DMS53 treated with DMSO at 0.1 percent for 48 hours (cell line): ENCODE results near the gene BAIAP2L1.
A peak's percentile ranks its signal among the peaks of the same experiment; 100 is the strongest.

Experiments
- DNase-seq: peaks from one replicate; lab custom pipeline; 2025; ENCODE audit not compliant: unreplicated experiment; lab: John Stamatoyannopoulos, UW

Gene BAIAP2L1

GRCh38 chr7:98295467-98296192, 105.3 kb downstream of the BAIAP2L1 start:
- DNase-seq, result no peak

DNA sequence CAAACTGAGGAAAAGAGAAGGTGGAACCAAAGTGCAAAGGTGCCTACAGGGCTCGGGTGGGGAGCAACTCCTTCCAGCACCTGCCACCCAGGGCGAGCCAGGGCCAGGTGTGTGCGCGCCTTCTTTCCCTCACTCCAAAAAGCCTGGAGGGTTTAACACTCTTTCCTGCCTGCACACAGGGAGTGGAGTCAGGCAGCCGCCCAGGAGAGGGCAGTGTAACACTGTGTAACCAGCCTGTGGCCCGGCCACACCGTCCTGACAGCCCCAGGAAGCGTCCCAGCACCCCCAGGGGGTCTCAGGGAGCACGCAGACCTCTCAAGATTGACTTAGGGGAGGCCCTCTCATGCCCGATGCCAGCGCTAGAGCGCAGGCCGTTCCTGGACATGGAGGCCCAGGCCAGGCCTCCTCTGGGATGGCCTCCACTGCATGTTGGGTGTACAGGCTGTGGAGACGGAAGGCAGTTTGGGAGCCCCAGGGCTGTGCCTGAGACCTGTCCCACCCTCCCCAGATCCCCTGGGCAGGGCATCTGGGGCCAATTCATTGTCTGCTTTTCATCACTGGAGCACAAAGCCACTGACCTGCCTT, 106.0 kb downstream of the BAIAP2L1 start:
- DNase-seq, result peak; percentile 73

DNA sequence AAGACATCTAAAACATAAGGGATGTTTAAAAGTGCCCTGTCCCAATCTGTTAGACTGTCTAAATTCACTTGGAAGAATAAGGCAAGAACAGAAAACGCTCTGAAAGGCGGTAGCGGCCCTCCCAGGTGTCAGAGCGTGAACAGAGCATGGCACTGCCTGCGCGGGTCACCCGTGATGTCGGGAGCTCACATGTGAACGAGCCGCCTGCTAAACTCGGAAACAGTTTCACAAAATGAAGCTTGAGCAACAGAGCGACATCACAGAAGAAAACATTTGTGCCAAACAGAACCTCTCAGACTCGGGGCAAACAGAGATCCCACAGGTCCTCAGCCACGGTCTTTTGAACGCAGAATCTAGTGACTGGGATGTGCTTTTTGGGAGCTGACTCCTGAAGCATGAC, 106.6 kb downstream of the BAIAP2L1 start:
- no peak for DNase-seq

GRCh38 chr7:98293746-98294145, 107.1 kb downstream of the BAIAP2L1 start:
- DNase-seq, result no peak

DNA sequence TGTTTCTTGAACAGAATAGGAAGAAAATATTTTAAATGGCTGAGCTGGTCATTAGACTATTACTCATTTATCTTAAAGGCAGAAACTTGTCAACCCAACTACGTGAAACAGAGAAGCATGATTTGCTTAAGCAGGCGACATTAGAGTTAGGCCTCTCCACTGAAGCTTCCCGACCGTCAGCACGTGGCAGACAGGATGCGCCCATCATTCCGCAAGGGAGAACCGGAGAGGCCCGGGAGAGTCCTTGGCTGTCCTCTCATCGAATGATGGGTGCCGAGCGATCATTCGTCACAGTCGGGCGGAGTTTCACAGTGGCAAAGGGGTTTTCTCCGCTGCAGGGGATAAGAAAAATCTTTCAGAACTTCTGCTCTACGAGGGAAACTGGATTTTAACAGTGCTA, 107.6 kb downstream of the BAIAP2L1 start:
- no peak for DNase-seq

GRCh38 chr7:98291717-98292116, 109.2 kb downstream of the BAIAP2L1 start:
- DNase-seq, result no peak

DNA sequence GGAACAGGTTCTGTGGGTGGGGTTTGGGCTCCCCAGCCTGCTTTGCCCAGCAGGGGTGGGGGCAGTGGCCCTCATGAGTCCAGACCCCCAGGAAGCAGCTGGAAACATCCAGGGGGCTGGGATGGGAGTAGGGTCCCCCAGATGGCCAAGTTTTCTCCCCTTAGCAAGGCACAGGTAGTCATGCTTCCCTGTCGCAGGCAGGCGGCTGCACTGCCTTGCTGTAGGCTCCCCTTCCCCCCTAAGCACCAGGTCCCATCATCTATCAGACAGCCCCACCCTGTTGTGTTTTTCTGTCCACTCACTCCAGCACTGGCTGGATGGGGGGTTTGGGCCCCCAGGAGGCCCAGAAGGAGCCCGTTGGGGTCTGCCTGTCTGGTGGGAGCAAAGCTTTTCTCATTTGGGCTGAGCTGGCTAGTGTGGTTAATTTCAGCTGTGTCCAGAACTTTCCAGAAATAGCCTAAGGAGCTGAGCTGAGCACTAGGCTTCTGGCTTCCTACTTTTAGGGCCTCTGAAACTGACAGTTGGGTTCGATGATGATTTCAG, 111.5 kb downstream of the BAIAP2L1 start:
- DNase-seq, result no peak

DNA sequence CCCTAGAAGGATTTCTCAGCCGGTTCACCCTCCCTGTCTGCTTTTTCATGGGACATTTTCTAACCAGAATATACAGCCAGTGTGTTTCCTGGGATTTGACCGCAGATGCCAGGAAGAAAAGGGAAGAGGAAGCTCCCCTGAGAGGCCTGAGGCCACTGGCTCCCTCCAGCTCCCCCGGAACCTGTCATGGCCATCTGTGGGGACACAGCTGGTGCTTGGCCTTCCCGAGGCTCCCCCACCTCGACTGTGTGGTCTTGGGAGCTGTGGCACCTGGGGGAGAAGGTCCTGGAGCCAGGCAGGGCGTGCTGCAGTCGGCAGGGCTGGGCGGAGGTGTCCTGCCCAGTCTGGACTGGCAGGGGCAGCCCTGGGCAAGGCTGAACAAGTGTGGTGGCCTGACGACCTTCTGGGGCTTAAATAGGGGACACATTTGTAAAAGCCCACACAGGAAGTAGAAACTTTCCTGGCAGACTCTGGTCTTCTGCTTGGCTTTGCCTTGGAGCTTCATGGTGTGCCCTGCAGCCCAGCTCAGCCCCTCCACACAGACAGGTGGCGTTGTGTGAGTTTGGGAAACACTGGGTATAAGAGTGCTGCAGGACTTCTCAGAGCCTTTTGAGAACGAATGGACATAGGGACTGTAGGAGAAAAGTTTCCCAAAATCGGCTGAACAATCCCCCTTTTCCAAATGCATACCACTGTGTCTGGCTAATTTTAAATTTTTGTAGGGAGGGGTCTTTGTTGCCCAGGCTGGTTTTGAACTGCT, 112.6 kb downstream of the BAIAP2L1 start:
- DNase-seq, result no peak

- no peak for DNase-seq
These were observed 113.4 kb downstream of the BAIAP2L1 start for GRCh38 chr7:98287486-98287959.

- no peak for DNase-seq
These were observed 114.0 kb downstream of the BAIAP2L1 start for GRCh38 chr7:98286701-98287485.

- DNase-seq, result no peak
These were observed 114.8 kb downstream of the BAIAP2L1 start for GRCh38 chr7:98286093-98286539.

DNA sequence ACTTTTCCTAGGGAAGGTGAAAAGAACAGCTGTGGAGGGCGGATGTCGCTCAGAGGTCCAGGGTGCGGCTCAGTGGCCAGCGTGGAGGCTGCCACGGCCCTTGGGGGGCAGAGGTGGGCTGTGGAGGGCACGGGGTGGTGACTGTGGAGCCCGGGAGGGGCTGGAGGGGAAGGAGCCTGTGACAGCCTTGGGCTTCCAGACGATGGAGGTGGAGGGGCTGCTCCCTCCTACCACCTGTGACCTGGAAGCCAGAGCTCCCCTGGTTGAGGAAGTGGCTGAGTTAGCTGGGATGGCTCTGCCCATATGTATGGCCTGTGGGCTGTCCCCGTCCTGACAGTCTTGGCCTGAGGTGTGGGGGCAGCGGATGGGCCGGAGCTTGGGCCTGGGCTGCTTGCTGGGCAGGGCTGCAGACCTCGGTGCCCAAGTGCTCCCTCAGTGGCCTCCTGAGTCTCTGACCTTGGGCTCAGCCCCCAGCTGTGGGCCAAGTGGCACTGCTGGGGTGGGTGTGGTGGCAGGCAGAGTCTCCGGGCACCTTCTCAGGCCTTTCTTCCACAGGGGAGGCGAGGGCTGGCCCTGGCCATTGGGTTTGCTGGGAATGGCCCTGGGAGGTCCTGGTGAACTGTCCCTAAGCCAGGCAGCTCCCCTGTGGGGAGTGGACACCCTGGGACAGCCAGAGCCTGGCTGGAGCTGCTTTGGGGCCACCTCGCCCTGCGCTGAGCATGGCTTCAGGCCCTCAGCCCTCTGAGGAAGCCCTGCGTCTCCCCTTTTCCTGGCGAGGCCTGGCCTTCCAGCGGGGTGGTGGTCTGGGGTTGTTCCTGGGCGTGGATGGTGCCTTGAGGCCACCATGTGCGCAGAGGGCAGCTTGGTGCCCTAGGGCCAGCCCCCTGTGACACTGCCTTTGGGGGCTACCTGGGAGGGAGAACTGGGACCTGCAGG, 115.5 kb downstream of the BAIAP2L1 start:
- no peak for DNase-seq

DNA sequence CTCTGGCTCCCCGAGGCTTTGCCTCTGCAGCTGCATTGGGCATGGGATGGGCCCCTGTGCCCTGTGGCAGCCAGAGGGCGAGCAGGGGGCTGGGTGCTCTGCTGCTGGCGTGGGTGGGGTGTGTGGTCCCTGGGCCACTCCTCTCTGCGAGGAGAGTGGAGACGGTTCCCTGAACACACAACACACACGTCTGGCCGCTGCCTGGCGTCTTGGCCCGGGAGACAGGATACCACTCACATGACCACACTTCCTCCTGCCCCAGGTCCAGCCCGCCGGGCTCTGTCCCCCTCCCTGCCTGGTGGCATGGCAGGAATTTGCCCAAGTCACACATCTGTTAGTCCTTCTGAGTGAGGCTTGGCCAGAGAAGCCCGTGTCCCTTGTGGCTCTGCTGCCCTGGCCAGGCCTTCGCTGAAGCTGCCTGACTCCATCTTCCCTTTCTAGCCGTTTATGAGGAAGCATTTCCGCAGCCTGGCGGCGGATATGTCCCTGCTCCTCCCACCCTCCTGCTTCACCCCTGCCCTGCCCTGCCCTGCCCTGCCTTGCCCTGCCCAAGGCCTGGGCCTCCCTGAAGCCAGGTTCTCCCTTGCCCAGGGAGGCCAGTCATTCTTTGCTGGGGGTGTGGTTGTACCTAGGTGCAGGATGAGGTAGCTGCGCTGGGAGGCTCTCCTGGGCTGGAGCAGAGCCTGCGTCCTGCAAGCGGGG, 116.4 kb downstream of the BAIAP2L1 start:
- no peak for DNase-seq

GRCh38 chr7:98283887-98284222, 117.0 kb downstream of the BAIAP2L1 start:
- no peak for DNase-seq

DNA sequence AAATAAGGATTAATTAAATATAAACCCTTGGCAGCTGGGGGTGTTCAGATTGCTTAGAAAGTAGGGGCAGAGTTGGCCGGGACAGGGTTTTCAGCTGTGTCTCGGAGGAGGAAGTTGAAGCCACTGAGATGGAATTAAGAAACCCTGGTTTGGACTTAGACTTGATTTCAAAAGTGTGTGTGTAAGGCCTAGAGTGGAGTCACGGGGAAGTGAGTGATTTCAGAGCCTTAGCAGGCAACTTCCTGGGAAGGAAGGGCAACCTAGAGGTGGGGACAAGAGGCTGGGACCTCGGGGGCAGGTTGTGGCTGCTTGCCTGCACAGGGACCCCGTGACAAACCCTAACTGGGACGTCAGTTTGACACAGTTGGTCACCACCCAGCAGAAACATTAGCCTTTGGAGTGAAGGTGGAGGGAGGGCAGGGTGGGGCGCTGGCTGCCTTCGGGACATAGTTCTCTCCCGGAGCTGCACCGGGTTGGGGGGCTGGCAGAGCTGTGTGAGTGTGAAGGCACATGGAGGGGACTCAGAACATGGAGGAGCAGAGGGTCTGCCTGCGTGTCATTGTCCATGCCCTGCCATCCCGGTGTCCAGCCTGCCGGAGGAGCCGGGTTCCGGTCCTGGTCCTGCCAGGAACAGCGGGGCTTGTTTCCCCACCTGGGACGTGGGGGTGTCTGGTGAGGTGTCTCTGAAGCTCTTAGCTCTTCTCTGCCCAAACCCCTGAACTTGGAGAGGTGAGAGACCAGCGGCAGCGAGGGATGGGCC, 117.6 kb downstream of the BAIAP2L1 start:
- DNase-seq, result no peak

GRCh38 chr7:98282703-98283102, 118.2 kb downstream of the BAIAP2L1 start:
- DNase-seq, result no peak

DNA sequence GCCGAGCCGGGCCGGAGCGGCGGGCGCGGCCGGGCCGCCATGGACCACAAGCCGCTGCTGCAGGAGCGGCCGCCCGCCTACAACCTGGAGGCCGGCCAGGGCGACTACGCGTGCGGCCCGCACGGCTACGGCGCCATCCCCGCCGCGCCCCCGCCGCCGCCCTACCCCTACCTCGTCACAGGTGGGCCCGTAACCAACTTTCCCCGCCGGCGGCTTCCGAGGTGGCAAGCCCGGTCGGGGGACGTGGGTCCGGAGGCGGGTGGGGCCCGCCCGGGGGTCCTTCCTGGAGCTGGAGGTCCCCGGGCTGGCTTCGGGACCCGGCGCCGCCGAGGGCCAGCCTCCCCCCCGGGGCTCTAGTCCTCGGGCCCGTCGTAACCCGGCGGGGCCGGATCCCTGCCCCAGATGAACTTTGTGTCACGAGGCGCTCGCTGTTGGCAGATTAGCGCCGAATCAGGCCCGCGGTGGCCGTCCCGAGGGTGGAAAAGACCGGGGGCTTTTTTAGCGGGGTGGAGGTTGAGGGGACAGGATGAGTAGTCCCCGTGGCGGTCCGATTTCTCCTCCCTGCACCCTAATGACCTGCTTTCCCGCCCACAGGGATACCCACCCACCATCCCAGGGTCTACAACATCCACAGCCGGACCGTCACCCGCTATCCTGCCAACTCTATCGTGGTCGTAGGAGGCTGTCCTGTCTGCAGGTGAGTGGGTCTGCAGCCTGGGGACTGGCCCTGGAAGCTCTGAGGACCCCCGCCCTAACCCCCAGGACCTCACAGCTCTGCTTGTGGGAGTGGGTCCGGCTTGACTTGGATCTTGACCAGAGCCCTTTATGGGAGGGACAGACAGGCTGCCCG, 118.9 kb downstream of the BAIAP2L1 start:
- DNase-seq, result no peak
